Measurements from ENCODE around the gene AEBP1.

The AEBP1 gene

GRCh38 chr7:44067064-44067951 is 36.8 kb upstream of the AEBP1 start:
- no peak overlapping the region for H2AFZ ChIP-seq (ENCODE audit: low read length)
- H2BK15ac ChIP-seq (ENCODE audit: low read length) = no peak overlapping the region
- H4K91ac ChIP-seq (ENCODE audit: low read depth, low read length, poor library complexity) = no peak overlapping the region
- no peak overlapping the region for H3K4me3 ChIP-seq (ENCODE audit: low read length in 2 of 2)
- no peak overlapping the region for H3K18ac ChIP-seq (ENCODE audit: low read length)
- H2BK12ac ChIP-seq (ENCODE audit: low read length) = no peak overlapping the region
- H3K9ac ChIP-seq (ENCODE audit: low read depth, low read length, poor library complexity) = no peak overlapping the region
- H3K4ac ChIP-seq (ENCODE audit: low read length) = no peak overlapping the region
- no peak overlapping the region for H3K14ac ChIP-seq (ENCODE audit: low read length)
- no peak overlapping the region for H2BK5ac ChIP-seq (ENCODE audit: low read length)
- no peak overlapping the region for H3K27ac ChIP-seq (replicated peaks; ENCODE audit: low read length)
- no peak for DNase-seq (ENCODE audit: low spot score)
- H3K79me1 ChIP-seq (ENCODE audit: low read depth, low read length) = peaks cover 4% of the 10 kb centered on the region
- H3K4me2 ChIP-seq (ENCODE audit: insufficient read depth, low read length, poor library complexity, severe bottlenecking) = no peak overlapping the region
- WGBS, 2 donors (ENCODE audit: extremely low coverage in 2 of 2, insufficient read length in 2 of 2, insufficient replicate concordance in 1 of 2) = no CpG with 5 or more reads among the region's 11 CpGs
- no peak overlapping the region for H2AK5ac ChIP-seq (ENCODE audit: low read depth, low read length)
- H2BK120ac ChIP-seq (ENCODE audit: low read depth, low read length) = peak overlapping the region; percentile 2
- H3K27me3 ChIP-seq (ENCODE audit: control insufficient read depth in 3 of 3, insufficient read depth in 3 of 3, low read depth in 1 of 3, low read length in 3 of 3) = no peaks in the 10 kb centered on the region
- H3K4me1 ChIP-seq (ENCODE audit: control insufficient read depth in 2 of 2, insufficient read depth in 1 of 2, low read depth in 1 of 2, low read length in 2 of 2) = peaks cover 19 to 24% of the 10 kb centered on the region in 2 donors
- no peak overlapping the region for H4K8ac ChIP-seq (ENCODE audit: low read depth, low read length)
- H3K36me3 ChIP-seq (replicated peaks in 1 of 2; ENCODE audit: control insufficient read depth in 2 of 2, insufficient read depth in 2 of 2, low read length in 2 of 2) = peaks cover 0 to 6% of the 10 kb centered on the region in 2 donors
- H3K9me3 ChIP-seq (replicated peaks in 1 of 2; ENCODE audit: control insufficient read depth in 2 of 2, insufficient read depth in 1 of 2, low read depth in 1 of 2, low read length in 2 of 2) = no peaks in the 10 kb centered on the region
- H3K23ac ChIP-seq (ENCODE audit: low read depth, low read length, poor library complexity) = no peak overlapping the region

- Histone ChIP-seq H3K27ac (replicated peaks; ENCODE audit: low read length) (no peak overlapping the region), H3K9me3 (replicated peaks in 1 of 2; ENCODE audit: control insufficient read depth in 2 of 2, insufficient read depth in 1 of 2, low read depth in 1 of 2, low read length in 2 of 2) (no peaks in the 10 kb centered on the region), H3K79me1 (ENCODE audit: low read depth, low read length) (peaks cover 4% of the 10 kb centered on the region), H2BK5ac (ENCODE audit: low read length) (no peak overlapping the region), H3K4me3 (ENCODE audit: low read length in 2 of 2) (no peak overlapping the region), H3K18ac (ENCODE audit: low read length) (no peak overlapping the region), H3K9ac (ENCODE audit: low read depth, low read length, poor library complexity) (no peak overlapping the region), H3K23ac (ENCODE audit: low read depth, low read length, poor library complexity) (peak overlapping the region; percentile 61), H3K4me2 (ENCODE audit: insufficient read depth, low read length, poor library complexity, severe bottlenecking) (no peak overlapping the region), H2BK12ac (ENCODE audit: low read length) (no peak overlapping the region), H3K27me3 (ENCODE audit: control insufficient read depth in 3 of 3, insufficient read depth in 3 of 3, low read depth in 1 of 3, low read length in 3 of 3) (no peaks in the 10 kb centered on the region), H4K8ac (ENCODE audit: low read depth, low read length) (no peak overlapping the region), H4K91ac (ENCODE audit: low read depth, low read length, poor library complexity) (no peak overlapping the region), H2AFZ (ENCODE audit: low read length) (no peak overlapping the region), H2AK5ac (ENCODE audit: low read depth, low read length) (no peak overlapping the region), H3K14ac (ENCODE audit: low read length) (no peak overlapping the region), H2BK15ac (ENCODE audit: low read length) (no peak overlapping the region), H3K4ac (ENCODE audit: low read length) (no peak overlapping the region), H3K36me3 (replicated peaks in 1 of 2; ENCODE audit: control insufficient read depth in 2 of 2, insufficient read depth in 2 of 2, low read length in 2 of 2) (peaks cover 4 to 5% of the 10 kb centered on the region in 2 donors), H2BK120ac (ENCODE audit: low read depth, low read length) (peak overlapping the region; percentile 2), H3K4me1 (ENCODE audit: control insufficient read depth in 2 of 2, insufficient read depth in 1 of 2, low read depth in 1 of 2, low read length in 2 of 2) (peaks cover 19 to 24% of the 10 kb centered on the region in 2 donors)
- no peak for DNase-seq (ENCODE audit: low spot score)
- WGBS, 2 donors (ENCODE audit: extremely low coverage in 2 of 2, insufficient read length in 2 of 2, insufficient replicate concordance in 1 of 2) = no CpG with 5 or more reads among the region's 7 CpGs
Observed at GRCh38 chr7:44068054-44068453, 36.1 kb upstream of the AEBP1 start.

- Histone ChIP-seq H2BK15ac (ENCODE audit: low read length) (no peak overlapping the region), H2BK12ac (ENCODE audit: low read length) (no peak overlapping the region), H2BK5ac (ENCODE audit: low read length) (no peak overlapping the region), H3K27me3 (ENCODE audit: control insufficient read depth in 3 of 3, insufficient read depth in 3 of 3, low read depth in 1 of 3, low read length in 3 of 3) (no peaks in the 10 kb centered on the region), H3K79me1 (ENCODE audit: low read depth, low read length) (no peaks in the 10 kb centered on the region), H3K36me3 (replicated peaks in 1 of 2; ENCODE audit: control insufficient read depth in 2 of 2, insufficient read depth in 2 of 2, low read length in 2 of 2) (peaks cover 21 to 41% of the 10 kb centered on the region in 2 donors), H3K14ac (ENCODE audit: low read length) (no peak overlapping the region), H3K4me3 (ENCODE audit: low read length in 2 of 2) (no peak overlapping the region), H4K91ac (ENCODE audit: low read depth, low read length, poor library complexity) (no peak overlapping the region), H3K9me3 (replicated peaks in 1 of 2; ENCODE audit: control insufficient read depth in 2 of 2, insufficient read depth in 1 of 2, low read depth in 1 of 2, low read length in 2 of 2) (no peaks in the 10 kb centered on the region), H3K18ac (ENCODE audit: low read length) (no peak overlapping the region), H2AFZ (ENCODE audit: low read length) (no peak overlapping the region), H2AK5ac (ENCODE audit: low read depth, low read length) (no peak overlapping the region), H2BK120ac (ENCODE audit: low read depth, low read length) (no peak overlapping the region), H3K9ac (ENCODE audit: low read depth, low read length, poor library complexity) (no peak overlapping the region), H3K23ac (ENCODE audit: low read depth, low read length, poor library complexity) (no peak overlapping the region), H3K4me2 (ENCODE audit: insufficient read depth, low read length, poor library complexity, severe bottlenecking) (no peak overlapping the region), H4K8ac (ENCODE audit: low read depth, low read length) (no peak overlapping the region), H3K27ac (replicated peaks; ENCODE audit: low read length) (no peak overlapping the region), H3K4me1 (ENCODE audit: control insufficient read depth in 2 of 2, insufficient read depth in 1 of 2, low read depth in 1 of 2, low read length in 2 of 2) (no peaks in the 10 kb centered on the region), H3K4ac (ENCODE audit: low read length) (no peak overlapping the region)
- no CpG with 5 or more reads among the region's 9 CpGs for WGBS, 2 donors (ENCODE audit: extremely low coverage in 2 of 2, insufficient read length in 2 of 2, insufficient replicate concordance in 1 of 2)
- no peak for DNase-seq (ENCODE audit: low spot score)
Observed at GRCh38 chr7:44071726-44072363, 32.3 kb upstream of the AEBP1 start.
